ENCODE results near the gene GLS. TPM values are rescaled to one million over a fixed set of nuclear protein-coding genes. Genes with fewer than 3 reads are reported as not detected.

Gene GLS
- total RNA-seq, 1 donor from 2014 or later: 160 TPM

- H3K36me3 Mint-ChIP-seq: no peaks in the 10 kb centered on the region
- no peaks in the 10 kb centered on the region for H3K9me3 Mint-ChIP-seq
- no peak overlapping the region for H3K4me3 Mint-ChIP-seq
- no peak overlapping the region for H3K27ac Mint-ChIP-seq
- no peak for DNase-seq (ENCODE audit: extremely low spot score, unreplicated experiment)
- peaks cover 9% of the 10 kb centered on the region for H3K27me3 Mint-ChIP-seq
- H3K4me1 Mint-ChIP-seq (ENCODE audit: unreplicated experiment): no peaks in the 10 kb centered on the region
- TF ChIP-seq CTCF (conservative IDR thresholded peaks at IDR 0.05): no peak
Observed at GRCh38 chr2:191014653-191015020, 134.0 kb downstream of the GLS start.

Other genes with a start within 250 kb of the GLS start
- gene NAB1, start 231.7 kb upstream of the GLS start, total RNA-seq (ENCODE audit: low replicate concordance): 32.9 and 39.7 TPM in 2 replicates
- gene STAT1, start 133.3 kb downstream of the GLS start, total RNA-seq (ENCODE audit: low replicate concordance): 52.8 and 85.6 TPM in 2 replicates